NCI-H748 treated with DMSO at 0.1 percent for 48 hours (cell line): ENCODE measurements around the gene RBCK1.

Experiments used
- DNase-seq: peaks from one replicate; lab custom pipeline; 2025; lab: John Stamatoyannopoulos, UW

Gene RBCK1

DNA sequence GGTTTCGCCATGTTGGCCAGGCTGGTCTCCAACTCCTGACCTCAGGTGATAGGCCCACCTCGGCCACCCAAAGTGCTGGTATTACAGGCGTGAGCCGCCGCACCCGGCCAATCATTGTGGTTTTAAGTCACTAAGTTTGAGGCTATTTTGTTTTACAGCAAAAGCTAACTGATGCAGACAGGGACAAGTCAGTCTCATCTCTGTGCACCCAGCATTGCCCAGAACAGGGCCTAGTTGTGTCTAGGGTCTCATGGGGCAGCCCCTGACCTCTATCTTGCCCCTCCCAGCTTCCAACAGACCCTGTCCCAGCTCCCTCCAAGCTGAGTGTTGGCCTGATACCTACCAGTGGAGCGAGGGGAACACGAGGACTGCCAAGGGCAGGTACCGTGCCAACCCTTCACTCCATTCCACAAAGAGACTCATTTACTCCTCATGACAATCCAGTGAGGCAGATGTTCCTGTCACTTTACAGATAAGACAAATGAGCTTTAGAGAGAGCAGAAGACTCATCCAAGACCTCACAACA is 8.9 kb upstream of the RBCK1 start:
- DNase-seq: no peak

GRCh38 chr20:400128-400453 is 8.0 kb upstream of the RBCK1 start:
- DNase-seq: no peak

DNA sequence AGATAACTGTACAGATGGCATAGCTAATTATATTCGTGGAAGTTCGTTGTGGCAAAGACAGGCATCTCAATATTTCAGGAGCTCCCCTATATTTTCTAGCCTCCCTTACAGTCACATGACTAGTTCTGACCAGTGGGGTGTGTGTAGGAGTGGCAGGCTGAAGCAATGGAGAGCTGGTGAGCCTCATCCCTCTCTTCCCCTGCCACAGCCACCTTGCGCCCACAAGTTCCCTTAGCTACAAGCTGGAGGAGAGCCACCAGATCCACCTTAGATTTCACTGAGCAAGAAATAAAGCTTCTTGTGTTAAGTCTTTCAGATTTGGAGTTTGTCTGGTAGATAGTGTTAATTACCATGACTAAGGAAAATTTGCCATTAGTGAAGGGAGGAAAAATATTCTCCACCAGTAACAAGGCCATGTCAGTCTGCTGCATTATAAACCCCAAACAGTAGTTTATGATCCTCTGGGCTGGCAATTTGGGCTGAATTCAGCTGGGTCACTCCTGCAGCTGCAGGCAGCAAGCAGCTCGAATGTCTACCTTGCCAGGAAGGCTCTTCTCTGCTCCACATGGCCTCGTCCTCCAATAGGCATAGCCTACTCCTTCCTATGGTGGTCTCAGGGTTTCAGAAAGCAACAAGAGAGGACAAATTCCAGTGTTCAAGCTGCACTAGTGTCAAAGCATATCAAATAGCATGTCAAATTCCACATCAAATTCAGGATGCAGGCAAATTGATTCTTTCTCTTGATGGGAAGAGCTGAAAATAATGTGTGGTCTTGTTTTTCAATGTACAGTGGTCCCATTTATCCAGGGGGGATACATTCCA is 7.4 kb upstream of the RBCK1 start:
- DNase-seq: no peak

GRCh38 chr20:401682-402495 is 6.2 kb upstream of the RBCK1 start:
- DNase-seq: no peak

DNA sequence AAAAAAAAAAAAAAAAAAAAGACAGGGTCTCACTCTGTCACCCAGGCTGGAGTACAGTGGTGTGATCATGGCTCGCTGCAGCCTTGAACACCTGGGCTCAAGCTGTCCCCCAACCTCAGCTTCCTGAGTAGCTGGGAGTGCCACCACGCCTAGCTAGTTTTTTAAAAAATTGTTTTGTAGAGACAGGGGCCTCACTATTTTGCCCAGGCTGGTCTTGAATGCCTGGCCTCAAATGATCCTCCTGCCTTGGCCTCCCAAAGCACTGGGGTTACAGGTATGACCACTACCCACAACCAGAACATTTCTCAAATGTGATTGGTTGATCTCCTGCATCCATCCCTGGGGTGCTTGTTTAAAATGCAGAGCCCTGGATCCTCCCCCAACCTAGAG is 5.6 kb upstream of the RBCK1 start:
- no peak for DNase-seq

DNA sequence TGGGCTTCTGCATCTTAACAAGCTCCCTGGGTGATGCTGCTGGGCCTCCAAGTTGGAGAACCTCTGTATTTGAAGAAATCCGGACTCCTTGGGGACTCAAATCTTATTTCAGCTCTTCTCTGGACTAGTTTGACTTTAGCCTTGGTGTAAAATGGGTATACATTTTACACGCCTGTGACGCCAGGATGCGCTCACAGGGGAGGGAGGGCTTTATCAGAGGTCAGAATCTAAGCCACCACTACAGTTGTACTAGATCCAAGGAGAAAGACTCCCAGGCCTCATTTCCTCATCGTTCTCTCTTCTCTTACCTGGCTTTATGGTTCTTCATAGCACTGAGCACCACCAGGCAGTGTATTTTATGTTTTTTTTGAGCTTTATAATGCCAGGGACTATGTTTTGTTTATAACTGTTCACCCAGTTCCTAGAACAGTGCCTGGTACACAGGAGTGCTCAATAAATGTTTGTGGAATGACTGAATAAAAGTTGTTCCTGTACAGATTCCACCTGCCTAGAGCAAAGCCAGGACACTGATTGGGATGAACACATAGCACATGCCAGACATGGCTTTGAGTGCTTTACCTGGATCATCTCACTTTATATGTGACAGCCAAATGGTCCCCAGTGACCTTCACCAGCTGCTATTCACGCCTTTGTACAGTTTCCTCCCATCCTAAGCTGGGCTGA is 5.1 kb upstream of the RBCK1 start:
- no peak for DNase-seq

DNA sequence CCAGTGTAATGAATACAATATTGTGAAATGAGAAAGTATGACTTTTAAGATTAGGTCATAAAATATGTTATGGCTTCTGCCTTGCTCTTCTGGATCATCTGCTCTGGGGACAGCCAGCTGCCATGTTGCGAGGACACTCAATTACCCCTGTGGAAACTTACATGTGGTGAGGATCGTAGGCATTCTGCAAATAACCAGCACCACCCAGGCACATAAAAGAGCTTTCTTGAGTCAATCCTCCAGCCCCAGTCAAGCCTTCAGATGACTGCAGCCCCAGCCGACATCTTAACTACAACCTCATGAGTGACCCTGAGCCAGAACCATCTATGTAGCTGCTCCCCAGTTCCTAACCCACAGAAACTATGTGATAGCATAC is 4.5 kb upstream of the RBCK1 start:
- DNase-seq: no peak

DNA sequence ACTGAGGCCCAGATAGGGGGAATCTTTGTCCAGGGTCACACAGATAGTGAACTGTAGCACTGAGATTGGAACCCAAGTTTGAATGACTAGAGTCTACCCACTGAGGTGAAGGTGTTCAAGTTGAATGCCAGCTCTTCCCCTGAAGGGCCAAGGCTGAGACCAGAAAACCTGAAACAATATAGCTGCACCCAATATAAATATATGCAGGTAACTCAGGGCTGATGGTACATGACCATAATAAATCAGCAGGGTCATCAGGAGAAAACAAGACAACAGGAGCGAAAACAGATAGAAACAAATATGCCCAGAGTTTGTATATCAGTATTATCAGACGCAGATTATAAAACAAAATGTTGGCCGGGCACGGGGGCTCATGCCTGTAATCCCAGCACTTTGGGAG is 4.0 kb upstream of the RBCK1 start:
- DNase-seq: no peak

DNA sequence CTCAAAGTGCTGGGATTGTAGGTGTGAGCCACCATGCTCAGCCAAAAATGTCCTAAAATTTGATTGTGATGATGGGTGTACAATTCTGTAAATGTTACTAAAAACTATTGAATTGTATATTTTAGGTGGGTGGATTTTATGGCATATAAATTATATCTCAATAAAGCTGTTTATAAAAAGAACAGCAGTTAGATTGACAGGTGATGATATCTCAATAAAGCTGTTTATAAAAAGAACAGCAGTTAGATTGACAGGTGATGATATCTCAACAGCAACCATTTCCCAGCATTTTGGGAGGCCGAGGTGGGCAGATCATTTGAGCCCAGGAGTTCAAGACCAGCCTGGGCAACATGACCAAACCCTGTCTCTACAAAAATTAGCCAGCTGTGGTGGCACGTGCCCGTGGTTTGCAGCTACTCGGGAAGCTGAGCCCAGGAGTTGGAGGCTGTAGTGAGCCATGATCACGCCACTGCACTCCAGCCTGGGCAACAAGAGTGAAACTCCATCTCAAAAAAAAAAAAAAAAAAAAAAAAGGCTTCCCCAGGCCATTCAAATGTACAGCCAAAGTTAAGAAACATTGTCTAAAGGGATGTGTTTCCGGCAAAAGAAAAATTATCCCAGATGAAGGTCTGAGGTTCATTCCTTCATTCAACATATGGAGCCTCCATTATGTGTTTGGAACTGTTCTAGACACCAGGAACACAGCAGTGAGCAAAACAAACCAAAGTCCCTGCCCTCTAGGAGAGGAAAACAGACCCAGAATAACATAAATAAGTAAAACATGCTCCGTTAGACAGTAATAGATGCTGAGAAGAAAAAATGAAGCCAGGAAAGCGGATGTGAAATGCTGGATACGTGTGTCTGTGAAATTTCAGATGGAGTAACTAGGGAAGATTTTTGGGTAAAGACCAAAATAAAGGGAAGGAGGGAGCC is 1.6 kb upstream of the RBCK1 start:
- DNase-seq: no peak

DNA sequence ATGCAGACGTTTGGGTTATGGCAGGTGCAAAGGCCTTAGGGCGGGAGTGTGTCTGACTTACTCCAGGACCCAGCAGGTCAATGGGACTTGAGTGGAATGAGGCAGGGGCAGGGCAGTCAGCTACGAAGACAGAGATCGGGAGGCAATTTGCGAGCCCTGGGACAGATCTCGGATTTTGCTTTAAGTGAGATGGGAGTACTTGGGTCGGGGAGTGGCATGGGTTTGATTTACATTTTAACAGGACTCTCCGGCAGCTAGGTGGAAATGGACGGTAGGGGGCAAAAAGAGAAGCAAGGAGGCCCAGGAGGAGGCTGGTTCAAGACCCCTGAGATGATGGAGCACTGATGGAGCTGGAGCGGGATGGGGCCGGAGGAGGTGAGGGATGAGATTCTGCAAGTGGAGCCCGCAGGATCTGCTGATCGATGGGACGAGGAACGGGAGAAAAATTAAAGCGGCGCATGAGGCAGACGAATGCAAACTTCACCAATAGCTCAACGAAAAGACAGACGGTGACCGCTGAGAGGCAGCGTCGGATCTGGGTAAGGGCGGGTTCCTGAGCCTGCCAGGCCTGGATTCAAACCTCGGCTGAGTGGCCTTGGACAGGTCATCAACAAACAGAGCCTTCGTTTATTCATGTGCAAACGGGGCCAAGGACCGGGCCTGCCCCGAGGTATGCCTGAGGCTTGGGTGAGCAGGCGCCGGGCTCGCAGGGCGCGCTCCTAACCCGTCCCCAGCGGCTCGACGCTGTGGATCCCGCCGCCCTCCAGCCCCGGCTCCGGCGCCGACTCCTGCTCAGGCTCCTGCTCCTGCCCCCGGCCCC is 756 bp upstream of the RBCK1 start:
- DNase-seq: peak; percentile 72

DNA sequence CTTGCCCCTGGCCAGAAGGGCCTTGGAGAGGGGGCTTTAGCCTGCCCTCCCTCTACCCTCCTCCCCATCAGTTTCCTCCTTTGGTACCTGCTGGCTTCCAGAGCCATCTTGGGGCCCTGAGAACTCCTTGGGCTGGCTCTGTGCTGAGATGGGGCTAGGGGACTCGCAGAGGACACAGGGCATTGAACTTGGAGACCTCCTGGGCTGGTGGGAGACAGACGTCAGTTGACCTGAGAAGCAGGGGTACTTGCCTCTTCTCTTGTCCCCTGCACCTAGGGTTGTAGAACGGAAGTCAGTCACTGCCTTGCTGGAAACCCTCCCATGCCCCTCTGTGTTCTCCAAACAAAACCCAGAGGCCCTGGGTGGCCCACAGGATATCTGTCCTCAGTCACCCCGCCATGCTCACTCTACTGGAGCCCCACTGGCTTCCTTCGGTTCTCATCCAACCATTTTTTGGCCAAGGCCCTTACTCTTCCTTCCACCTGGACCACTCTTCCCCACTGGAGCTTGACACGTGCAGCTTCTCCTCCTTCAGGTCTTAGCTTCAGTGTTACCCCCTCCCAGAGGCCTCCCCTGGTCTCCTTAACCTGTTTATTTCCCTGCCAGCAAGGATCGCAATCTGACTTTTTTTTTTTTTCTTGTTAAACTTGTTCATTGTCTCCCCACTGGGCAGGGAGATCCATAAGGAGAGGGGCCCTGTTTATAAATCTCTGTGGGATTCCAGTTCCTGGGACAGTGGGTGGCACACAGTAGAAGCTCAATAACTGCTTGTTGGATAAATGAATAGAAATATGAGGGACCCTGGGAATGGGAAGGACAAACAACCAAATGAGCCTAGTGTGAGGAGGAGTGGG is 971 bp downstream of the RBCK1 start:
- no peak for DNase-seq

DNA sequence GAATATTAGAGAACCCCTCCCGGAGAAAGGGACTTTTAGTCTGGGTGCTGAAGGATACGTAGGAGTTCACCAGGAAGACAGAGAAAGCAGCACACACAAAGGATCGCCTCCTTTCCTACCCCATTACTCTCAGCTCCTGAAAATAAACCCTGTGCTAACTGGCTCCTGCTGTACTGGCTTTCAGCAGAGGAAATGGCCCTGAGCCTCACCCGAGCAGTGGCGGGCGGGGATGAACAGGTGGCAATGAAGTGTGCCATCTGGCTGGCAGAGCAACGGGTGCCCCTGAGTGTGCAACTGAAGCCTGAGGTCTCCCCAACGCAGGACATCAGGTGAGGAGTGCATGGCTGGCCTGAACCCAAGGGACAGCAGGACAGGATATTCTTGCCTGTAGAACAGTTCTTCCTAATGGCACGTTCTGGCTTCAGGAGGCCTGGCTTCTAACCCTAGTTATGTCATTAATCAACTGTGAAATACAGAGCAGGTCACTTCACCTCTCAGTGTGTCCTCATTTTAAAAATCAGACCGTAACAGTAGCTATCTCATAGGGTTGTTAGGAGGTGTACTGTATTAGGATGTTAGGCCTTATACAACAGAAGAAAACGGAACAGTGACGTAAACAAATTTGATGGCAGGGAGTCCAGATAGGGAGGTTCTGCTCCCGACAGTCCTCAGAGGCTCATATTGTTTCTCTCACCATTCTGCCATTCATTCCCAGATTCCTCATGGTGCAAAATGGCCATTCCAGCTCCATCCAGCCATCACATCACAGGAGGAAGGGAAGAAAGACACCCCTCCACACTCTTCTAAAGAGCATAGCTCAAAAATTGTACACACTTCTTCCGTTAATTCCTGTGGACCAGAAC is 1.8 kb downstream of the RBCK1 start:
- no peak for DNase-seq

GRCh38 chr20:412081-412480 is 4.0 kb downstream of the RBCK1 start:
- DNase-seq: no peak

DNA sequence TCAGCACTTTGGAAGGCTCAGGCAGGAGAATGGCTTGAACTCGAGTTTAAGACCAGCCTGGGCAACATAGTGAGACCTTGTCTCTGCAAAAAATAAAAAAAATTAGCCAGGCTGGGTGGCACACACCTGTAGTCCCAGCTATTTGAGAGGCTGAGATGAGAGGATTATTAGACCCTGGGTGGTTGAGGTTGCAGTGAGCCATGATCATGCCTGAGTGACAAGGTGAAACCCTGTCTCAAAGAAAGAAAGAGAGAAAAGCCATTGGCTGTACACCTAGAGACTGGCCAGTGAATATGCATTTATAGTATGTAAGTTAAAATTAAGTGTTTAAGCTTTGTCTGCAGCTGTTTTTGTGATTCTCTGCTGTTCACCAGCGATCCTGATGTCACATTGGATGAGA is 6.1 kb downstream of the RBCK1 start:
- no peak for DNase-seq

DNA sequence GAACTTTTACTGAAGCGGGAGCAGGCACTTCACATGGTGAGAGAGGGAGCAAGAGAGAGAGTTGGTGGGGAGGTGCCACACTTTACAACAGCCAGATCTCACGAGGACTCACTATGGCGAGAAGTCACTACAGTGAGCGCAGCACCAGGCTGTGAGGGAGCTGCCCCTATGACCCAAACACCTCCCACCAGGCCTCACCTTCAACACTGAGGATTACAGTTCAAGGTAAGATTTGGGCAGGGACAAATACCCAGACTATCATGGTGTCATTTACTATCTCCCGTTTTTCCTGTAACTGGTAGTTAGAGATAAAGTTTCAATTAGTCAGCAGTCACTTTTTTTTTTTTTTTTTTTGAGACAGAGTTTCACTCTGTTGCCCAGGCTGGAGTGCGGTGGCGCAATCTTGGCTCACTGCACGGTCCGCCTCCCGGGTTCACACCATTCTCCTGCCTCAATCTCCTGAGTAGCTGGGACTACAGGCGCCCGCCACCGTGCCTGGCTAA is 7.8 kb downstream of the RBCK1 start:
- no peak for DNase-seq

DNA sequence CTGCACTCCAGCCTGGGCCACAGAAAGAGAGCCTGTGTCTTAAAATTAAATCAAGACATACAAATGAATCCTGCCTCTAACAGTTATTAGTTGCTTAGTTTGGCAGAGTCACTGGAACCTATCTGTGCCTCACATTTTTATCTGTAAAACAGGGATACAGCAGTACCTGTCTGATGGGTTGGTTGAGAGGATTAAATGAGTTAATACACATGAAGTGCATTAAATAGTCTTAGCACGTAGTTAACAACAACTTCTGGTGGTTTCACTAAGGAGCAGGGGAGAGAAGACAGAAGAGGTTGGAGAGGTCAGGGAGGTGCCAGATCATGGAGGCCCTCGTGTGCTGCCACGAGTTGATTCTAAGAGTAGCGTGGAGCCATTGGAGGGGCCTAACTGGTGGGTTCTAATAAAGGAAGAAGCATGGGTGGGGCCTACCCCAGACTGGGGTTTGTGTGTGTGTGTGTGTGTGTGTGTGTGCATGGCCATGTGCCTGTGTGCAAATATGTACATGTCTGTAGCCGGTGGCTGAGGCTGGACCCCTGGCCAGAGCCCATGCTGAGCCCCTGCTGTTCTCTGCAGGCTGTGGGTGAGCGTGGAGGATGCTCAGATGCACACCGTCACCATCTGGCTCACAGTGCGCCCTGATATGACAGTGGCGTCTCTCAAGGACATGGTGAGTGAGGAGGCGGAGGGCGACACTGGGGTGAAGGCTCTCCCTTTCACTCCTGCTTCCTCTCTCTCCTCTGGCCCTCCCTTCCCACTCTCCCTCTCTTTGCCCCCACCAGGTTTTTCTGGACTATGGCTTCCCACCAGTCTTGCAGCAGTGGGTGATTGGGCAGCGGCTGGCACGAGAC is 9.1 kb downstream of the RBCK1 start:
- DNase-seq: no peak

GRCh38 chr20:417801-418342 is 9.8 kb downstream of the RBCK1 start:
- no peak for DNase-seq
